Caco-2 (cell line): ENCODE measurements around the gene ANKRD13D. TPM values are rescaled to one million over a fixed set of nuclear protein-coding genes. Genes with fewer than 3 reads are reported as not detected.

Experiments used
- BruUV-seq: library from RNA; stranded (reverse); fragments of 400-500 nt; replicated peaks from 2 replicates; lab custom pipeline; 2021; lab: Mats Ljungman, UMichigan
- CTCF ChIA-PET: fragments of 300-600 bp; sonication (Branson Sonifier 250); formaldehyde crosslinking; loops from one replicate; lab custom pipeline; 2022; ENCODE audit warnings: antibody characterized with exemption; lab: Charles Lee
- POLR2A ChIA-PET: fragments of 300-600 bp; sonication (Branson Sonifier 250); formaldehyde crosslinking; loops from one replicate; lab custom pipeline; 2022; ENCODE audit warnings: antibody characterized with exemption; lab: Charles Lee
- DNase-seq, 2 experiments: peaks; one replicate each; pipeline versions ENCODE4 v3.0.0 to v3.0.0-alpha.2; 2020 to 2022
- H3K27me3 ChIP-seq: replicated peaks from 2 replicates; pipeline ENCODE4 v1.6.0; 2011; ENCODE audit warnings: low read length; ENCODE audit not compliant: control insufficient read depth, insufficient read depth
- H3K36me3 ChIP-seq: 2 replicates; pipeline ENCODE4 v1.5.1; 2011; ENCODE audit warnings: low read length; ENCODE audit not compliant: control insufficient read depth, insufficient read depth
- H3K4me1 ChIP-seq: fragments of 250-450 bp; sonication (Bioruptor Pico); 2 replicates; pipeline ENCODE4 v1.5.1; 2020; ENCODE audit warnings: mild to moderate bottlenecking
- H3K4me3 ChIP-seq: 2 replicates; pipeline ENCODE4 v1.5.1; 2011; ENCODE audit warnings: low read depth, mild to moderate bottlenecking, control low read depth, low read length
- H3K9me3 ChIP-seq: fragments of 250-450 bp; sonication (Bioruptor Pico); 2 replicates; pipeline ENCODE4 v1.5.1; 2020; ENCODE audit warnings: mild to moderate bottlenecking, moderate library complexity
- H3K27ac Mint-ChIP-seq: one replicate; pipeline ENCODE4 v1.8.0; 2022; ENCODE audit warnings: mixed read lengths; ENCODE audit not compliant: unreplicated experiment
- H3K27me3 Mint-ChIP-seq: one replicate; pipeline ENCODE4 v1.8.0; 2022; ENCODE audit warnings: mixed read lengths; ENCODE audit not compliant: insufficient read depth, unreplicated experiment
- H3K36me3 Mint-ChIP-seq: one replicate; pipeline ENCODE4 v1.8.0; 2022; ENCODE audit warnings: mild to moderate bottlenecking, mixed read lengths; ENCODE audit not compliant: insufficient read depth, unreplicated experiment
- H3K4me1 Mint-ChIP-seq: one replicate; pipeline ENCODE4 v1.8.0; 2022; ENCODE audit warnings: low read depth, mixed read lengths; ENCODE audit not compliant: unreplicated experiment
- H3K4me3 Mint-ChIP-seq: one replicate; pipeline ENCODE4 v1.8.0; 2022; ENCODE audit warnings: mild to moderate bottlenecking, moderate library complexity, mixed read lengths; ENCODE audit not compliant: unreplicated experiment
- H3K9me3 Mint-ChIP-seq: one replicate; pipeline ENCODE4 v1.8.0; 2022; ENCODE audit warnings: mixed read lengths; ENCODE audit not compliant: unreplicated experiment
- CTCF ChIP-seq, 2 experiments: fragments of 200-600 bp in 1 of 2; IDR thresholded peaks; 1 replicate in 1 of 2; 2 replicates in 1 of 2; pipeline versions ENCODE4 v1.5.1 to v1.8.0; 2011 to 2022; ENCODE audit warnings: antibody characterized with exemption in 1 of 2, control low read depth in 1 of 2, inconsistent platforms in 1 of 2, low read depth in 1 of 2, low read length in 1 of 2, mild to moderate bottlenecking in 1 of 2, moderate library complexity in 1 of 2; ENCODE audit not compliant: insufficient read depth in 1 of 2, severe bottlenecking in 1 of 2, unreplicated experiment in 1 of 2
- intact Hi-C: fragments of 100-400 bp; cut with micrococcal nuclease; formaldehyde crosslinking; loops from one replicate; pipeline ENCODE4 v1.10.0; 2022; ENCODE audit not compliant: unreplicated experiment
- total RNA-seq: library from RNA; stranded (reverse); gene quantifications from 2 replicates; pipeline ENCODE4 v1.2.3, GENCODE V29; 2022

Gene ANKRD13D
- total RNA-seq, 1 experiment from 2014 or later: 88.6 TPM

- POLR2A ChIA-PET: no interaction called here
- no peak for DNase-seq
- Histone ChIP-seq H3K36me3 (peaks cover 9% of the 10 kb centered on the region), H3K4me3 (no peak overlapping the region), H3K27me3 (no peaks in the 10 kb centered on the region), H3K9me3 (peaks cover 17% of the 10 kb centered on the region), H3K4me1 (no peaks in the 10 kb centered on the region)
- TF ChIP-seq CTCF (IDR thresholded peaks at IDR 0.05; ENCODE audit: insufficient read depth in 1 of 2, low read depth in 1 of 2, low read length in 1 of 2, severe bottlenecking in 1 of 2, unreplicated experiment in 1 of 2): no peak
- intact Hi-C loops: no loop called here
- Mint-ChIP-seq H3K27me3 (no peaks in the 10 kb centered on the region), H3K9me3 (peaks cover 18% of the 10 kb centered on the region), H3K27ac (no peak overlapping the region), H3K4me3 (no peak overlapping the region), H3K36me3 (peaks cover 80% of the 10 kb centered on the region), H3K4me1 (peaks cover 9% of the 10 kb centered on the region)
- CTCF ChIA-PET: no interaction called here
- no TSS peak for BruUV-seq
Measured at GRCh38 chr11:67295846-67296245, 6.7 kb downstream of the ANKRD13D start.

- no TSS peak for BruUV-seq
- intact Hi-C loops: no loop called here
- H3K4me1 Mint-ChIP-seq: no peaks in the 10 kb centered on the region
Measured at GRCh38 chr11:67298786-67299185, 9.7 kb downstream of the ANKRD13D start.

GRCh38 chr11:67299471-67300191 lies 10.5 kb downstream of the ANKRD13D start:
- no TSS peak for BruUV-seq

More at GRCh38 chr11:67298786-67299185, 9.7 kb downstream of the ANKRD13D start:
- Histone ChIP-seq H3K27me3 (no peaks in the 10 kb centered on the region), H3K9me3 (peaks cover 17% of the 10 kb centered on the region), H3K36me3 (peaks cover 9% of the 10 kb centered on the region), H3K4me3 (no peak overlapping the region), H3K4me1 (peaks cover 10% of the 10 kb centered on the region; the same call in 1 of the 2 replicates)
- H3K36me3 Mint-ChIP-seq: peaks cover 95% of the 10 kb centered on the region
- peaks cover 18% of the 10 kb centered on the region for H3K9me3 Mint-ChIP-seq
- DNase-seq: no peak
- H3K27me3 Mint-ChIP-seq: no peaks in the 10 kb centered on the region
- POLR2A ChIA-PET: interaction anchor here (1.1 kb wide), 1 partner anchor 19 kb away, joined by 3 read pairs; no protein-coding TSS in a partner anchor
- H3K4me3 Mint-ChIP-seq: no peak overlapping the region
- no peak overlapping the region for H3K27ac Mint-ChIP-seq
- TF ChIP-seq CTCF (IDR thresholded peaks at IDR 0.05; ENCODE audit: insufficient read depth in 1 of 2, low read depth in 1 of 2, low read length in 1 of 2, severe bottlenecking in 1 of 2, unreplicated experiment in 1 of 2): no peak
- CTCF ChIA-PET: interaction anchor here (0.6 kb wide), 1 partner anchor 46 kb away, joined by 3 read pairs; no protein-coding TSS in a partner anchor

More at GRCh38 chr11:67299471-67300191, 10.5 kb downstream of the ANKRD13D start:
- TF ChIP-seq CTCF (IDR thresholded peaks at IDR 0.05; ENCODE audit: insufficient read depth in 1 of 2, low read depth in 1 of 2, low read length in 1 of 2, severe bottlenecking in 1 of 2, unreplicated experiment in 1 of 2): no peak
- H3K27ac Mint-ChIP-seq: no peak overlapping the region
- Histone ChIP-seq H3K27me3 (no peaks in the 10 kb centered on the region), H3K4me3 (no peak overlapping the region), H3K4me1 (peaks cover 14% of the 10 kb centered on the region), H3K9me3 (peaks cover 16% of the 10 kb centered on the region), H3K36me3 (peaks cover 9% of the 10 kb centered on the region)
- peaks cover 18% of the 10 kb centered on the region for H3K9me3 Mint-ChIP-seq
- intact Hi-C loops: no loop called here
- no peak overlapping the region for H3K4me3 Mint-ChIP-seq
- H3K27me3 Mint-ChIP-seq: no peaks in the 10 kb centered on the region
- ChIA-PET POLR2A (interaction anchor here (1.1 kb wide), 1 partner anchor 18 kb away, joined by 3 read pairs; no protein-coding TSS in a partner anchor), CTCF (interaction anchor here (0.7 kb wide), 1 partner anchor 17 kb away, joined by 4 read pairs; no protein-coding TSS in a partner anchor)
- H3K36me3 Mint-ChIP-seq: peaks cover 92% of the 10 kb centered on the region
- peaks cover 3% of the 10 kb centered on the region for H3K4me1 Mint-ChIP-seq
- DNase-seq: peak in 1 of 2 experiments; percentile 38
